K562 (cell line): ENCODE data around the gene PPY. TPM values are rescaled to one million over a fixed set of nuclear protein-coding genes. Genes with fewer than 3 reads are reported as not detected.

ENCODE experiments used
- ATAC-seq: fragments of 200-7000 bp; cut with Tn5 transposase; 3 replicates; pipeline ENCODE4 v1.9.1; 2020; ENCODE audit warnings: moderate library complexity
- BruUV-seq: library from RNA; stranded (reverse); fragments of 400-500 nt; replicated peaks from 2 replicates; lab custom pipeline; 2021; lab: Mats Ljungman, UMichigan
- CTCF ChIA-PET: fragments of 300-600 bp; formaldehyde crosslinking; extraction: SDS; loops from one replicate; lab custom pipeline; 2021; ENCODE audit warnings: low intra/inter-chr PET ratio; lab: Yijun Ruan, JAX
- POLR2A ChIA-PET: fragments of 300-600, 350-650 bp; sonication (Branson Sonifier 250); formaldehyde crosslinking; extraction: SDS; loops from one replicate; lab custom pipeline; 2021; ENCODE audit warnings: antibody characterized with exemption, inconsistent platforms; lab: Yijun Ruan, JAX
- DNase-seq, 4 experiments: peaks; one replicate each; pipeline versions ENCODE4 v3.0.0 to v3.0.0-alpha.2; 2011 to 2018; ENCODE audit warnings: low spot score in 3 of 4, mixed read lengths in 3 of 4; ENCODE audit errors: extremely low read depth in 1 of 4
- FAIRE-seq: peaks from 2 replicates; lab custom pipeline; 2011; peaks lifted over from hg19 to GRCh38; lab: Jason Lieb, UNC
- H2AFZ ChIP-seq: 2 replicates; pipeline ENCODE4 v1.6.0; 2011; ENCODE audit warnings: low read depth, low read length, control low read depth, inconsistent platforms
- H3K27ac ChIP-seq: fragments of 200-600 bp; 3 replicates; pipeline ENCODE4 v1.8.0; 2011; ENCODE audit warnings: low read depth, mild to moderate bottlenecking, control low read depth, inconsistent platforms, low read length, moderate library complexity, mixed read lengths; ENCODE audit errors: extremely low read depth
- H3K27me3 ChIP-seq, 2 experiments: fragments of 300-600 bp in 1 of 2; 2 replicates in 1 of 2; 3 replicates in 1 of 2; pipeline versions ENCODE4 v1.6.0 to v1.8.0; 2011; ENCODE audit warnings: inconsistent platforms in 2 of 2, low read length in 2 of 2, mild to moderate bottlenecking in 1 of 2, mixed read lengths in 1 of 2, moderate library complexity in 1 of 2; ENCODE audit not compliant: control insufficient read depth in 2 of 2, insufficient read depth in 2 of 2
- H3K36me3 ChIP-seq: fragments of 300-600 bp; 3 replicates; pipeline ENCODE4 v1.8.0; 2011; ENCODE audit warnings: mild to moderate bottlenecking, low read length, inconsistent platforms; ENCODE audit not compliant: control insufficient read depth, insufficient read depth
- H3K4me1 ChIP-seq, 2 experiments: fragments of 200-600 bp in 1 of 2; replicated peaks in 1 of 2; 2 replicates in 1 of 2; 3 replicates in 1 of 2; pipeline versions ENCODE4 v1.5.1 to v1.8.0; 2011; ENCODE audit warnings: inconsistent platforms in 2 of 2, low read length in 2 of 2, mild to moderate bottlenecking in 1 of 2, mixed read lengths in 1 of 2, moderate library complexity in 1 of 2; ENCODE audit not compliant: control insufficient read depth in 2 of 2, insufficient read depth in 2 of 2
- H3K4me2 ChIP-seq: 2 replicates; pipeline ENCODE4 v1.6.1; 2011; ENCODE audit warnings: low read length, control low read depth, inconsistent platforms, mixed read lengths; ENCODE audit not compliant: insufficient read depth
- H3K4me3 ChIP-seq: fragments of 200-600 bp; sonication (generic), shearing (Covaris generic); 2 replicates; pipeline ENCODE4 v1.5.1; 2016; ENCODE audit warnings: control low read depth, inconsistent platforms
- H3K79me2 ChIP-seq: fragments of 200-600 bp; 3 replicates; pipeline ENCODE4 v1.8.0; 2011; ENCODE audit warnings: low read length, inconsistent platforms; ENCODE audit not compliant: control insufficient read depth, insufficient read depth
- H3K9ac ChIP-seq, 2 experiments: 2 replicates each; pipeline versions ENCODE4 v1.6.0 to v1.6.1; 2011; ENCODE audit warnings: low read depth in 2 of 2, low read length in 2 of 2, control low read depth in 1 of 2, inconsistent platforms in 1 of 2, mild to moderate bottlenecking in 1 of 2, mixed read lengths in 1 of 2; ENCODE audit not compliant: insufficient read depth in 1 of 2
- H3K9me1 ChIP-seq: one replicate; pipeline ENCODE4 v1.6.0; 2011; ENCODE audit warnings: inconsistent platforms, mild to moderate bottlenecking, low read length, moderate library complexity; ENCODE audit not compliant: control insufficient read depth, insufficient read depth
- H3K9me3 ChIP-seq: replicated peaks from 2 replicates; pipeline ENCODE4 v1.5.1; 2011; ENCODE audit warnings: low read depth, low read length, inconsistent platforms; ENCODE audit not compliant: control insufficient read depth, insufficient read depth
- H4K20me1 ChIP-seq: replicated peaks from 2 replicates; pipeline ENCODE4 v1.6.1; 2011; ENCODE audit warnings: low read length, inconsistent platforms, mixed read lengths; ENCODE audit not compliant: control insufficient read depth, insufficient read depth
- CAMTA2 ChIP-seq: fragments of 250-450 bp; sonication (Bioruptor Pico); conservative IDR thresholded peaks from 2 replicates; pipeline ENCODE4 v1.5.1; 2022
- DMBX1 ChIP-seq: fragments of 250-450 bp; sonication (Bioruptor Pico); IDR thresholded peaks from 2 replicates; pipeline ENCODE4 v1.8.0; 2022; ENCODE audit warnings: inconsistent platforms, mild to moderate bottlenecking, moderate library complexity, borderline replicate concordance
- EGR1 ChIP-seq: fragments of 450-650 bp; conservative IDR thresholded peaks from 2 replicates; pipeline ENCODE4 v1.6.1; 2017; ENCODE audit warnings: mild to moderate bottlenecking
- FOXA1 ChIP-seq: fragments of 450-650 bp; IDR thresholded peaks from 2 replicates; pipeline ENCODE4 v1.6.1; 2016; ENCODE audit warnings: mild to moderate bottlenecking, borderline replicate concordance
- GABPB2 ChIP-seq: fragments of 250-450 bp; sonication (Bioruptor Pico); conservative IDR thresholded peaks from 2 replicates; pipeline ENCODE4 v1.5.1; 2021; ENCODE audit warnings: mild to moderate bottlenecking
- L3MBTL2 ChIP-seq: fragments of 450-650 bp; IDR thresholded peaks from 2 replicates; pipeline ENCODE4 v1.6.1; 2016; ENCODE audit warnings: mild to moderate bottlenecking, moderate library complexity
- MTA1 ChIP-seq: fragments of 450-650 bp; IDR thresholded peaks from 2 replicates; pipeline ENCODE4 v1.6.1; 2017; ENCODE audit warnings: borderline replicate concordance
- MYC ChIP-seq, 2 experiments: fragments of 250-450 bp in 1 of 2; sonication (Bioruptor Pico) in 1 of 2; IDR thresholded peaks; 2 replicates each; pipeline versions ENCODE4 v1.5.1 to v1.6.1; 2012 to 2021; ENCODE audit warnings: low read depth in 2 of 2, borderline replicate concordance in 1 of 2, improper control_type of control experiment in 1 of 2, low read length in 1 of 2, mild to moderate bottlenecking in 1 of 2, moderate library complexity in 1 of 2
- NCOA6 ChIP-seq: fragments of 450-650 bp; IDR thresholded peaks from 2 replicates; pipeline ENCODE4 v1.6.1; 2017; ENCODE audit warnings: mild to moderate bottlenecking
- NFIC ChIP-seq: fragments of 450-650 bp; IDR thresholded peaks from 2 replicates; pipeline ENCODE4 v1.6.1; 2017; ENCODE audit warnings: mild to moderate bottlenecking, inconsistent platforms
- NRF1 ChIP-seq, 2 experiments: fragments of 450-650 bp; IDR thresholded peaks in 1 of 2; conservative IDR thresholded peaks in 1 of 2; 2 replicates each; pipeline ENCODE4 v1.6.1; 2014; ENCODE audit warnings: mild to moderate bottlenecking in 2 of 2
- PML ChIP-seq: IDR thresholded peaks from 2 replicates; pipeline ENCODE4 v1.6.1; 2012; ENCODE audit warnings: low read length, inconsistent platforms
- TBL1XR1 ChIP-seq, 2 experiments: IDR thresholded peaks; 2 replicates each; pipeline ENCODE4 v1.6.1; 2012; ENCODE audit warnings: improper control_type of control experiment in 2 of 2, low read length in 2 of 2, mild to moderate bottlenecking in 1 of 2
- ZBTB8A ChIP-seq: fragments of 450-650 bp; IDR thresholded peaks from 2 replicates; pipeline ENCODE4 v1.6.1; 2018; ENCODE audit warnings: mild to moderate bottlenecking, moderate library complexity; ENCODE audit not compliant: partially characterized antibody
- WGBS: fragments of 100-300 bp; shearing (Covaris generic); methylation state at CpG from one replicate; pipeline ENCODE4 v1.1.6; 2016; ENCODE audit warnings: low coverage, mixed read lengths; ENCODE audit not compliant: insufficient coverage; ENCODE audit errors: missing lambda C conversion rate; 5-methylcytosine and 5-hydroxymethylcytosine counted together
- in situ Hi-C: fragments of 300-500 bp; cut with MboI; formaldehyde crosslinking; loops from 4 replicates; pipeline ENCODE4 v1.15.0; 2018; ENCODE audit warnings: inconsistent platforms, mixed read lengths
- intact Hi-C: fragments of 100-400 bp; cut with micrococcal nuclease; formaldehyde crosslinking; loops from 2 replicates; pipeline ENCODE4 v1.14.2; 2022
- polyA plus RNA-seq, 8 experiments: library from polyadenylated mRNA; depleted of rRNA in 4 of 8; stranded (reverse) in 5 of 8; unstranded in 3 of 8; fragments of >200 nt; fragmentation: Nextera tagmentation in 2 of 8; fragmentation: Illumina TruSeq in 1 of 8; extraction: Ambion mirVana in 2 of 8; extraction: Trizol in 1 of 8; gene quantifications; 2 replicates each; pipeline versions ENCODE4 v1.2.1 to v1.2.3, GENCODE V29; 2011 to 2014; ENCODE audit warnings: inconsistent platforms in 1 of 8, missing spikeins in 1 of 8
- total RNA-seq, 7 experiments: library from RNA; depleted of rRNA in 6 of 7; stranded (reverse); fragments of >200 nt in 6 of 7; fragmentation: Illumina TruSeq in 2 of 7; extraction: Trizol in 2 of 7; gene quantifications; 2 replicates each; pipeline versions ENCODE4 v1.2.1 to v1.2.3, GENCODE V29; 2011 to 2021; ENCODE audit warnings: low replicate concordance in 1 of 7
- TF ChIP-seq, protein P1 (sequence below), 2 experiments: fragments of 450-650 bp in 1 of 2; sonication (generic) in 1 of 2; formaldehyde crosslinking; conservative IDR thresholded peaks; 2 replicates each; pipeline versions ENCODE4 v1.4.0 to v1.8.1; 2020 to 2022; ENCODE audit warnings: mild to moderate bottlenecking in 1 of 2, missing genetic modification reagents in 1 of 2
- TF ChIP-seq, protein P2 (sequence below), 2 experiments: IDR thresholded peaks; 2 replicates each; pipeline ENCODE4 v1.6.1; 2011; ENCODE audit warnings: borderline replicate concordance in 1 of 2, control low read depth in 1 of 2, low read depth in 1 of 2, low read length in 1 of 2, mild to moderate bottlenecking in 1 of 2, mixed read lengths in 1 of 2, moderate library complexity in 1 of 2; ENCODE audit not compliant: insufficient read depth in 1 of 2, insufficient read length in 1 of 2, poor library complexity in 1 of 2, severe bottlenecking in 1 of 2; ENCODE audit errors: extremely low read depth in 1 of 2
- TF ChIP-seq, protein P3 (sequence below): sonication (generic); formaldehyde crosslinking; IDR thresholded peaks from 2 replicates; pipeline ENCODE4 v1.8.1; 2023; ENCODE audit warnings: mild to moderate bottlenecking, missing genetic modification reagents

PPY gene
- total and polyA plus RNA-seq, 9 of the 15 experiments (the other 6 are each of a cell fraction or from before 2014, with no cell fraction given): not detected

DNA sequence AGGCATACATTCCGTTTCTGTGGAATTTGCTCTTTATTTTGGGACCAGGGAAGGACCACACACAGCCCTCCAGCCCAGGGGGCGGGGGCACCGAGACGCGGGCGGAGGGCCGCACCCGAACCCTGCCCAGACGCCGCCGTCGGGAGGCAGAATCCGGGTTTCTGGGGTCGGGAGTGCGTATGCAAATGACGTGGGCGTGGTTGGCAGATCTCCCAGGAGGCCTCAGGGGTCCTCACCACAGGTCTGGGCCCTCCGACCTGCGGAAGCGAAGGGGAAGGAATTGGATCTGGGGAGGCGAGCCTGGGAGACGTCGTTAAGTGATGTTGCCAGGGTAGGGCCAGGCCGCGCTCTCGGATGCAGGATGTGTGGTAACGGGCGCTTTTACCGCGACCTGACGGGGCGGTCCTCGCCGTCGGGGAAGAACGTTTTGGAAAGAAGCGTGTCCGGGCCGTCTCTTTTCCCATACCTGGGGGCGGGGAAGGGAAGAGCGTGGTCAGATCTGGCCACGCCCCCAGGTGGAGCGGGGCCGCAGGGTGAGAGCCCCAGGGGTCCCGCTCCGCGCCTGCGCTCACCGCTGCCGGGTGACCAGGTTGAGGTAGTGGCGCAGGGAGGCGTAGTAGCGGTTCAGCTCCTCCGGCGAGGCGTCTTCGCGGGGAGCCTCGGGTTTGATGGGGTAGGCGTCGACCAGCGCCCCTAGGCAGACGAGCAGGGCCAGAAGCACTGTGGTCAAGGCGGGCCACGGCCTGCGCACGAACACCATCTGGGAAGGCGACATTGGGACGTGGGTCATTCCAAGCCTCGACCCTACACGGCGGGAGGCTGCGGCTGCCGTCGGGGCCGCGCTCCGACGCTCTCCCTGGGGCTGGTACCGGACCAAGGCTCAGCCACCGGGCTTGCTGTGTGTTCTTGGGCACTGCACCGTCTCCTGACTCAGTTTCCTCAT, 10.7 kb upstream of the PPY start:
- intact Hi-C loops: no loop called here
- no peaks in the 10 kb centered on the region for H3K9me3 ChIP-seq
- ATAC-seq: peak; percentile 79
- peak overlapping the region; percentile 77 for H2AFZ ChIP-seq
- no peaks in the 10 kb centered on the region for H3K9me1 ChIP-seq
- POLR2A ChIA-PET: interaction anchor here (0.5 to 1.3 kb wide), 5 partner anchors 9 to 160 kb away, joined by 3 to 6 read pairs (median 3); no protein-coding TSS in a partner anchor
- peaks cover 33 to 68% of the 10 kb centered on the region in 2 experiments; a peak in 4 of 5 replicates for H3K27me3 ChIP-seq
- peak overlapping the region in 1 of 2 experiments; percentile 87; a peak in 2 of 4 replicates for H3K9ac ChIP-seq
- in situ Hi-C loops: no loop called here
- H3K79me2 ChIP-seq: no peaks in the 10 kb centered on the region
- H4K20me1 ChIP-seq: no peaks in the 10 kb centered on the region; the same call in none of the 2 replicates
- BruUV-seq: no TSS peak
- no peaks in the 10 kb centered on the region for H3K36me3 ChIP-seq
- peaks cover 0 to 16% of the 10 kb centered on the region in 2 experiments; a peak in 3 of 5 replicates for H3K4me1 ChIP-seq
- no peak overlapping the region; the same call in 2 of the 3 replicates for H3K27ac ChIP-seq
- no peak for FAIRE-seq
- CTCF ChIA-PET: no interaction called here
- H3K4me3 ChIP-seq: no peak overlapping the region
- peak overlapping the region; percentile 55 for H3K4me2 ChIP-seq
- peak; percentile 46 to 90 (median 76) for DNase-seq
- 17% methylated on average over 54 of the region's 82 CpGs for WGBS
- TF ChIP-seq NFIC (peak; percentile 78), FOXA1 (no peak), MYC (IDR thresholded peaks at IDR 0.05; ENCODE audit: low read depth, low read length) (no peak), MYC (CRISPR knock-in tag; IDR thresholded peaks at IDR 0.05; ENCODE audit: borderline replicate concordance, low read depth) (no peak), EGR1 (peak; percentile 17; the same call in 1 of the 2 replicates), NCOA6 (peak; percentile 89), ZBTB8A (no peak), CAMTA2 (CRISPR knock-in tag) (no peak), TBL1XR1 (IDR thresholded peaks at IDR 0.05; ENCODE audit: low read length in 2 of 2) (no peak), NRF1 (conservative IDR thresholded peaks at IDR 0.05 in 1 of 2, IDR thresholded peaks at IDR 0.05 in 1 of 2) (peak; percentile 70), PML (no peak), GABPB2 (CRISPR knock-in tag) (no peak), L3MBTL2 (peak; percentile 38; the same call in 1 of the 2 replicates), DMBX1 (no peak), MTA1 (no peak)
- TF ChIP-seq, protein P1, sequence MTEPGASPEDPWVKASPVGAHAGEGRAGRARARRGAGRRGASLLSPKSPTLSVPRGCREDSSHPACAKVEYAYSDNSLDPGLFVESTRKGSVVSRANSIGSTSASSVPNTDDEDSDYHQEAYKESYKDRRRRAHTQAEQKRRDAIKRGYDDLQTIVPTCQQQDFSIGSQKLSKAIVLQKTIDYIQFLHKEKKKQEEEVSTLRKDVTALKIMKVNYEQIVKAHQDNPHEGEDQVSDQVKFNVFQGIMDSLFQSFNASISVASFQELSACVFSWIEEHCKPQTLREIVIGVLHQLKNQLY (CRISPR knock-in tag; conservative IDR thresholded peaks at IDR 0.05): no peak
- TF ChIP-seq, protein P2, sequence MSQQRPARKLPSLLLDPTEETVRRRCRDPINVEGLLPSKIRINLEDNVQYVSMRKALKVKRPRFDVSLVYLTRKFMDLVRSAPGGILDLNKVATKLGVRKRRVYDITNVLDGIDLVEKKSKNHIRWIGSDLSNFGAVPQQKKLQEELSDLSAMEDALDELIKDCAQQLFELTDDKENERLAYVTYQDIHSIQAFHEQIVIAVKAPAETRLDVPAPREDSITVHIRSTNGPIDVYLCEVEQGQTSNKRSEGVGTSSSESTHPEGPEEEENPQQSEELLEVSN (IDR thresholded peaks at IDR 0.05; ENCODE audit: borderline replicate concordance in 1 of 2, extremely low read depth in 1 of 2, insufficient read depth in 1 of 2, insufficient read length in 1 of 2, low read depth in 1 of 2, low read length in 1 of 2, poor library complexity in 1 of 2, severe bottlenecking in 1 of 2): peak in 1 of 2 experiments; percentile 38
- TF ChIP-seq, protein P3, sequence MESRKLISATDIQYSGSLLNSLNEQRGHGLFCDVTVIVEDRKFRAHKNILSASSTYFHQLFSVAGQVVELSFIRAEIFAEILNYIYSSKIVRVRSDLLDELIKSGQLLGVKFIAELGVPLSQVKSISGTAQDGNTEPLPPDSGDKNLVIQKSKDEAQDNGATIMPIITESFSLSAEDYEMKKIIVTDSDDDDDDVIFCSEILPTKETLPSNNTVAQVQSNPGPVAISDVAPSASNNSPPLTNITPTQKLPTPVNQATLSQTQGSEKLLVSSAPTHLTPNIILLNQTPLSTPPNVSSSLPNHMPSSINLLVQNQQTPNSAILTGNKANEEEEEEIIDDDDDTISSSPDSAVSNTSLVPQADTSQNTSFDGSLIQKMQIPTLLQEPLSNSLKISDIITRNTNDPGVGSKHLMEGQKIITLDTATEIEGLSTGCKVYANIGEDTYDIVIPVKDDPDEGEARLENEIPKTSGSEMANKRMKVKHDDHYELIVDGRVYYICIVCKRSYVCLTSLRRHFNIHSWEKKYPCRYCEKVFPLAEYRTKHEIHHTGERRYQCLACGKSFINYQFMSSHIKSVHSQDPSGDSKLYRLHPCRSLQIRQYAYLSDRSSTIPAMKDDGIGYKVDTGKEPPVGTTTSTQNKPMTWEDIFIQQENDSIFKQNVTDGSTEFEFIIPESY: peak; percentile 70
